Epithelial cell of proximal tubule (primary cell): ENCODE data around the gene BACH2. TPM values are rescaled to one million over a fixed set of nuclear protein-coding genes. Genes with fewer than 3 reads are reported as not detected.

ENCODE experiments used
- DNase-seq: peaks from one replicate; pipeline ENCODE4 v3.0.0-alpha.2; 2011; ENCODE audit warnings: low read depth
- H3K4me3 ChIP-seq: 2 replicates; pipeline ENCODE4 v1.5.1; 2011; ENCODE audit warnings: low read depth, mild to moderate bottlenecking, low read length
- total RNA-seq: library from RNA; depleted of rRNA; stranded (reverse); fragments of >200 nt; gene quantifications from 2 replicates; pipeline ENCODE4 v1.2.3, GENCODE V29; 2015
- TF ChIP-seq, protein P1 (sequence below): conservative IDR thresholded peaks from 2 replicates; pipeline ENCODE4 v1.5.1; 2012; ENCODE audit warnings: low read depth, mild to moderate bottlenecking, low read length

The BACH2 gene
- total RNA-seq, 1 donor from 2014 or later = 0.69 TPM

DNA sequence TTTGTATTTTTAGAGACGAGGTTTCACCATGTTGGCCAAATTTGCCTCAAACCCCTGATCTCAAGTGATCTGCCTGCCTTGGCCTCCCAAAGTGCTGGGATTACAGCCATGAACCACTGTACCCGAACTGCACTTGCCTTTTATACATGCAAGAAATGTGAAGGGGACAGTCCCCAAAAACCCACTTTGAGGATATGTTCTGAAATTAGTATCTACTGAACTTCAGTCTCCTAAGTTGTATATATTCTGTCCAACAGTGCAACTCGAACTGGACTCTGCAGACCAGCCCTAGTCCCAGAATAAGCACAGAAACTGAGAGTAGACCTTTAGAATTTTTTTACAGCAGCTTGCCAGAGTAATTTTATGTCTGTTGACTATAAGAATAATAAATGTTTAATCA, 28.5 kb downstream of the BACH2 start:
- TF ChIP-seq, protein P1, sequence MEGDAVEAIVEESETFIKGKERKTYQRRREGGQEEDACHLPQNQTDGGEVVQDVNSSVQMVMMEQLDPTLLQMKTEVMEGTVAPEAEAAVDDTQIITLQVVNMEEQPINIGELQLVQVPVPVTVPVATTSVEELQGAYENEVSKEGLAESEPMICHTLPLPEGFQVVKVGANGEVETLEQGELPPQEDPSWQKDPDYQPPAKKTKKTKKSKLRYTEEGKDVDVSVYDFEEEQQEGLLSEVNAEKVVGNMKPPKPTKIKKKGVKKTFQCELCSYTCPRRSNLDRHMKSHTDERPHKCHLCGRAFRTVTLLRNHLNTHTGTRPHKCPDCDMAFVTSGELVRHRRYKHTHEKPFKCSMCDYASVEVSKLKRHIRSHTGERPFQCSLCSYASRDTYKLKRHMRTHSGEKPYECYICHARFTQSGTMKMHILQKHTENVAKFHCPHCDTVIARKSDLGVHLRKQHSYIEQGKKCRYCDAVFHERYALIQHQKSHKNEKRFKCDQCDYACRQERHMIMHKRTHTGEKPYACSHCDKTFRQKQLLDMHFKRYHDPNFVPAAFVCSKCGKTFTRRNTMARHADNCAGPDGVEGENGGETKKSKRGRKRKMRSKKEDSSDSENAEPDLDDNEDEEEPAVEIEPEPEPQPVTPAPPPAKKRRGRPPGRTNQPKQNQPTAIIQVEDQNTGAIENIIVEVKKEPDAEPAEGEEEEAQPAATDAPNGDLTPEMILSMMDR = no peak
- DNase-seq = no peak
- no peak overlapping the region for H3K4me3 ChIP-seq

DNA sequence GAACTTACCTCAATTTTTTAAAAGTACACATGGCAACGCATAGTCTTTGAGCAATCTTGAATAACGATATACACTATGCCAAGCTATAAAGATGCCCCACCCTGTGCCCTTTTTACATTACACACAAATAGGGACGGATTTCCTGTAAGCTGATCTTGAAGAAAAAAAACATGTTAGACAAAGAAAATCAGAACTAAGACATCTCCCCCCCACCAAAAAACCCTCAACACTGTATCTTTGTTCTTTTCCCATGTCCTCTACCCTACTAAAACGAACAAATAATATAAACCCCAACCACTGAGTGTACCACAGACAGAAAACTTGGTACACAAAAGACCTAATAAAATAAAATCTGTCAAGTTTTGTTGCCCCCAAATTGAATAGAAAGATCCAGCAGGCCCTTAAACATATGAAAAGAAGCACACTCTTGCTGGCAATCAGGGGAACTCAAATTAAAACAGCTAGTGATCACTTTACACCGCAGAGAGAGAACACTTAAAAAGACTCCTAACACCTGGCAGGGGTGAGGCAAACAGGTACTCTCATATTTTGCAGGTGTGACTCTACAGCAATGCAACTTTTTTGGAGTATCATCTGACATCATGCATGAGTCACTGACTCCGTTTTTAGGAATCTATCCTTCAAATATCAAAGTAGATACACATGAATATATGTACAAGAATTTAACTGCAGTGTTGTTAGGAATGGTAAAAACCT, 29.6 kb downstream of the BACH2 start:
- DNase-seq = no peak
- TF ChIP-seq, protein P1 = no peak

GRCh38 chr6:90264561-90264960, 32.1 kb downstream of the BACH2 start:
- DNase-seq = no peak
- no peak overlapping the region for H3K4me3 ChIP-seq
- TF ChIP-seq, protein P1 = no peak

More for the DNA sequence above, 29.6 kb downstream of the BACH2 start:
- H3K4me3 ChIP-seq = no peak overlapping the region

GRCh38 chr6:90263633-90264032, 33.0 kb downstream of the BACH2 start:
- TF ChIP-seq, protein P1 = no peak
- DNase-seq = no peak
- H3K4me3 ChIP-seq = no peak overlapping the region

DNA sequence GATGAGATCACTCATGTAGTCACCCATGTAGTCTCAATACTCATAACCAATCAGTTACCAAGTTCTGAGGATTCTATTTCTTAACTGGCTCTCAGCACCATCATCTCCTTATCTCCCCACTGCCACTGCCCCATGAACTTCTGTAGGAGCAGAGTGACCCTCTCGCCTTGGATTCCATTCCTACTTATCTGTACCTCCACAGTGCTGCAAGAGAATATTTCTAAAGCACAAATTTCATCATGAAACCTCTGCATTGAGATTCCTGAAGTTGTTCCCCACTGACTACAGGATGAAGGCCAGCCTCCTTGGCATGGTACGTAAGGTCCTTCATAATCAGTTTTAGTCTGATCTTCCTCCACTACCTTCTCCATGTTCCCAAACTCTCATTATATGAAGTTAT, 34.8 kb downstream of the BACH2 start:
- no peak overlapping the region for H3K4me3 ChIP-seq
- DNase-seq = no peak
- TF ChIP-seq, protein P1 = no peak

- TF ChIP-seq, protein P1 = no peak
- no peak for DNase-seq
- no peak overlapping the region for H3K4me3 ChIP-seq
Observed at GRCh38 chr6:90257486-90257738, 39.2 kb downstream of the BACH2 start.
